ENCODE data around the gene CCDC51.

The CCDC51 gene

DNA sequence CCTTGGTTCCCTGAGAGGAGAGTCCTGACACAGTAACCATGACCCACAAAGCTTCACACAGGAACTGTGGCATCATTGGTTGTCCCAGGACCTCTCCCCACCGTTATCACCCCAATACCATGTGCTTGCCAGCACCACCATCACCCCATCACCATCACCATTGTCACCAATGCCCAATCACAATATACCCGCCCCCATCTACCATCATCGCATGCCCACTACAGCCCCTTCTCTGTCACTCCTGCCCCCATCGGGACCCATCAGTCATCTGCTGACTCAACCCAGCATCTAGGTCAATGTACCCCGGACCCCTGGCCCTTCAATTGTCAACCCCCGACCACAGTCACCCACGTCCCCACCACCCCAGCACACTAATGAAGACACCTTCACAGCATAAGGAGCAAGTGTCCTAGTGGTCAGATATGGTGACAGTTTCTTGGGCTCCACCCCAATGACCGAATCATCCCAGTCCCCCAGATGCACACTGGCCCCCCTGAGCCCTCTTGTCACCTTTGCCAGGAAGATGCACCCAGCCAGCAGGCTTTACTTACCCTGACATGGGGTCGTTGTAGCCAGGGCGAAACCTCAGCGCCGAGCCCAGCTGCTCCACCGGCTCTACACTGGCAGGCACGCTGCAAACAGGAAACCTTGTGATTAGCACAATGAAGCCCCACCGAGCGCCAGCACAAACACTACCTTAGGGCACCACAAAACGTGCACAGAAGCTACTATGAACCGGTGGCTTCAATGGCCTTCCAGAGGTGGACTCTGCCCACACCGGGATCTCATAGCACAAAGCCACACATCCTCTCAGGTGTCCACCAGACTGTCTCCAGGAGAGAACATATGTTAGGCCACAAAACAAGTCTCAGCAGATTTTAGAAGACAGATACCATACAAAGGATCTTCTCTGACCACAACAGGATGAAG lies 39.0 kb upstream of the CCDC51 start:
- TF ChIP-seq OSR1 (CRISPR knock-in tag; IDR thresholded peaks at IDR 0.05) (no peak), GLIS3 (CRISPR knock-in tag; IDR thresholded peaks at IDR 0.05) (no peak), TCF4 (CRISPR knock-in tag; IDR thresholded peaks at IDR 0.05; ENCODE audit: borderline replicate concordance) (no peak), ESRRG (CRISPR knock-in tag; IDR thresholded peaks at IDR 0.05) (no peak), PPARA (CRISPR knock-in tag; IDR thresholded peaks at IDR 0.05; ENCODE audit: borderline replicate concordance) (no peak), ZC3H10 (CRISPR knock-in tag; IDR thresholded peaks at IDR 0.05) (no peak)
- TF ChIP-seq, protein P1, sequence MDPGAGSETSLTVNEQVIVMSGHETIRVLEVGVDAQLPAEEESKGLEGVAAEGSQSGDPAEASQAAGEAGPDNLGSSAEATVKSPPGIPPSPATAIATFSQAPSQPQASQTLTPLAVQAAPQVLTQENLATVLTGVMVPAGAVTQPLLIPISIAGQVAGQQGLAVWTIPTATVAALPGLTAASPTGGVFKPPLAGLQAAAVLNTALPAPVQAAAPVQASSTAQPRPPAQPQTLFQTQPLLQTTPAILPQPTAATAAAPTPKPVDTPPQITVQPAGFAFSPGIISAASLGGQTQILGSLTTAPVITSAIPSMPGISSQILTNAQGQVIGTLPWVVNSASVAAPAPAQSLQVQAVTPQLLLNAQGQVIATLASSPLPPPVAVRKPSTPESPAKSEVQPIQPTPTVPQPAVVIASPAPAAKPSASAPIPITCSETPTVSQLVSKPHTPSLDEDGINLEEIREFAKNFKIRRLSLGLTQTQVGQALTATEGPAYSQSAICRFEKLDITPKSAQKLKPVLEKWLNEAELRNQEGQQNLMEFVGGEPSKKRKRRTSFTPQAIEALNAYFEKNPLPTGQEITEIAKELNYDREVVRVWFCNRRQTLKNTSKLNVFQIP (CRISPR knock-in tag; IDR thresholded peaks at IDR 0.05; ENCODE audit: borderline replicate concordance, low read depth): no peak
- TF ChIP-seq, protein P2, sequence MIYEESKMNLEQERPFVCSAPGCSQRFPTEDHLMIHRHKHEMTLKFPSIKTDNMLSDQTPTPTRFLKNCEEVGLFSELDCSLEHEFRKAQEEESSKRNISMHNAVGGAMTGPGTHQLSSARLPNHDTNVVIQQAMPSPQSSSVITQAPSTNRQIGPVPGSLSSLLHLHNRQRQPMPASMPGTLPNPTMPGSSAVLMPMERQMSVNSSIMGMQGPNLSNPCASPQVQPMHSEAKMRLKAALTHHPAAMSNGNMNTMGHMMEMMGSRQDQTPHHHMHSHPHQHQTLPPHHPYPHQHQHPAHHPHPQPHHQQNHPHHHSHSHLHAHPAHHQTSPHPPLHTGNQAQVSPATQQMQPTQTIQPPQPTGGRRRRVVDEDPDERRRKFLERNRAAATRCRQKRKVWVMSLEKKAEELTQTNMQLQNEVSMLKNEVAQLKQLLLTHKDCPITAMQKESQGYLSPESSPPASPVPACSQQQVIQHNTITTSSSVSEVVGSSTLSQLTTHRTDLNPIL (CRISPR knock-in tag; IDR thresholded peaks at IDR 0.05; ENCODE audit: low read depth): no peak
- ATAC-seq: no peak

DNA sequence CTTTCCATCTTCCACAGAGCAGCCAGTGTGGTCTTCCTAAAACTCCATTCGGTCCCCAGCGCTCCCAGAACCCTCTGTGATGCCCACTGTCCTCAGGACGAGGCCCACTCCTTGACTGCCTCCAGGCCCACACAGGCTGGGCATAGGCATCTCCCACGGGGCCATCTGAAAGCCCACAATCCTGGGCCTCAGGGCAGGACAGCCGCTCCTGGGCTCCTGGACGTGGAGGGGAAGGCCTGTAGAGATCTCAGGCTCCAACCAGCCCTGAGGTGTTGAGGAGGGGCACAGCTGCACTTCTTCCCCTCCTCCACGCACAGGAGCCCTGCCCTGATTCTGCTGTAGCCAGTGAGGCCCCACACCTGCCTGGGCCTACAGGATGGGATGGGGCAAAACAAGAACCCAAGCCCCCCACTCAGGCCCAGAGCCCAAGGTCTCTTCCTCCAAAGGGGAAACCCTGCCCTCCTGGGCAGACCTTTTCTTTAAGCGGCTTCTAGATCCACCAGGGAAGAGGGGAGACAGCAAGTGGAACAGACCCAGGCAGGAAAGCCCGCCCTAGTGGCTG lies 38.1 kb upstream of the CCDC51 start:
- no peak for ATAC-seq
- TF ChIP-seq ZNF565 (CRISPR knock-in tag; conservative IDR thresholded peaks at IDR 0.05; ENCODE audit: low read depth): no peak
- no peak for TF ChIP-seq ZFP3 (CRISPR knock-in tag; IDR thresholded peaks at IDR 0.05)
- TF ChIP-seq BACH2 (CRISPR knock-in tag; IDR thresholded peaks at IDR 0.05; ENCODE audit: borderline replicate concordance): no peak
- TF ChIP-seq PPARA (CRISPR knock-in tag; IDR thresholded peaks at IDR 0.05; ENCODE audit: borderline replicate concordance): no peak
- TF ChIP-seq, protein P3, sequence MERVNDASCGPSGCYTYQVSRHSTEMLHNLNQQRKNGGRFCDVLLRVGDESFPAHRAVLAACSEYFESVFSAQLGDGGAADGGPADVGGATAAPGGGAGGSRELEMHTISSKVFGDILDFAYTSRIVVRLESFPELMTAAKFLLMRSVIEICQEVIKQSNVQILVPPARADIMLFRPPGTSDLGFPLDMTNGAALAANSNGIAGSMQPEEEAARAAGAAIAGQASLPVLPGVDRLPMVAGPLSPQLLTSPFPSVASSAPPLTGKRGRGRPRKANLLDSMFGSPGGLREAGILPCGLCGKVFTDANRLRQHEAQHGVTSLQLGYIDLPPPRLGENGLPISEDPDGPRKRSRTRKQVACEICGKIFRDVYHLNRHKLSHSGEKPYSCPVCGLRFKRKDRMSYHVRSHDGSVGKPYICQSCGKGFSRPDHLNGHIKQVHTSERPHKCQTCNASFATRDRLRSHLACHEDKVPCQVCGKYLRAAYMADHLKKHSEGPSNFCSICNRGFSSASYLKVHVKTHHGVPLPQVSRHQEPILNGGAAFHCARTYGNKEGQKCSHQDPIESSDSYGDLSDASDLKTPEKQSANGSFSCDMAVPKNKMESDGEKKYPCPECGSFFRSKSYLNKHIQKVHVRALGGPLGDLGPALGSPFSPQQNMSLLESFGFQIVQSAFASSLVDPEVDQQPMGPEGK (CRISPR knock-in tag; IDR thresholded peaks at IDR 0.05; ENCODE audit: borderline replicate concordance): no peak
- no peak for TF ChIP-seq ZNF70 (CRISPR knock-in tag; IDR thresholded peaks at IDR 0.05)
- TF ChIP-seq, protein P4, sequence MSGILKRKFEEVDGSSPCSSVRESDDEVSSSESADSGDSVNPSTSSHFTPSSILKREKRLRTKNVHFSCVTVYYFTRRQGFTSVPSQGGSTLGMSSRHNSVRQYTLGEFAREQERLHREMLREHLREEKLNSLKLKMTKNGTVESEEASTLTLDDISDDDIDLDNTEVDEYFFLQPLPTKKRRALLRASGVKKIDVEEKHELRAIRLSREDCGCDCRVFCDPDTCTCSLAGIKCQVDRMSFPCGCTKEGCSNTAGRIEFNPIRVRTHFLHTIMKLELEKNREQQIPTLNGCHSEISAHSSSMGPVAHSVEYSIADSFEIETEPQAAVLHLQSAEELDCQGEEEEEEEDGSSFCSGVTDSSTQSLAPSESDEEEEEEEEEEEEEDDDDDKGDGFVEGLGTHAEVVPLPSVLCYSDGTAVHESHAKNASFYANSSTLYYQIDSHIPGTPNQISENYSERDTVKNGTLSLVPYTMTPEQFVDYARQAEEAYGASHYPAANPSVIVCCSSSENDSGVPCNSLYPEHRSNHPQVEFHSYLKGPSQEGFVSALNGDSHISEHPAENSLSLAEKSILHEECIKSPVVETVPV (CRISPR knock-in tag; IDR thresholded peaks at IDR 0.05): no peak
- no peak for TF ChIP-seq ZC3H10 (CRISPR knock-in tag; IDR thresholded peaks at IDR 0.05)
- TF ChIP-seq TCF4 (CRISPR knock-in tag; IDR thresholded peaks at IDR 0.05; ENCODE audit: borderline replicate concordance): no peak
- TF ChIP-seq ZNF8 (CRISPR knock-in tag; IDR thresholded peaks at IDR 0.05): no peak
- no peak for TF ChIP-seq RARB (CRISPR knock-in tag; IDR thresholded peaks at IDR 0.05)
- no peak for TF ChIP-seq GLIS3 (CRISPR knock-in tag; IDR thresholded peaks at IDR 0.05)
- TF ChIP-seq OSR1 (CRISPR knock-in tag; IDR thresholded peaks at IDR 0.05): no peak
- no peak for TF ChIP-seq ESRRG (CRISPR knock-in tag; IDR thresholded peaks at IDR 0.05)
- no peak for TF ChIP-seq ISL1 (CRISPR knock-in tag; IDR thresholded peaks at IDR 0.05)
- TF ChIP-seq TOX (CRISPR knock-in tag; IDR thresholded peaks at IDR 0.05; ENCODE audit: borderline replicate concordance): no peak
- TF ChIP-seq SNAI2 (CRISPR knock-in tag; IDR thresholded peaks at IDR 0.05): no peak

DNA sequence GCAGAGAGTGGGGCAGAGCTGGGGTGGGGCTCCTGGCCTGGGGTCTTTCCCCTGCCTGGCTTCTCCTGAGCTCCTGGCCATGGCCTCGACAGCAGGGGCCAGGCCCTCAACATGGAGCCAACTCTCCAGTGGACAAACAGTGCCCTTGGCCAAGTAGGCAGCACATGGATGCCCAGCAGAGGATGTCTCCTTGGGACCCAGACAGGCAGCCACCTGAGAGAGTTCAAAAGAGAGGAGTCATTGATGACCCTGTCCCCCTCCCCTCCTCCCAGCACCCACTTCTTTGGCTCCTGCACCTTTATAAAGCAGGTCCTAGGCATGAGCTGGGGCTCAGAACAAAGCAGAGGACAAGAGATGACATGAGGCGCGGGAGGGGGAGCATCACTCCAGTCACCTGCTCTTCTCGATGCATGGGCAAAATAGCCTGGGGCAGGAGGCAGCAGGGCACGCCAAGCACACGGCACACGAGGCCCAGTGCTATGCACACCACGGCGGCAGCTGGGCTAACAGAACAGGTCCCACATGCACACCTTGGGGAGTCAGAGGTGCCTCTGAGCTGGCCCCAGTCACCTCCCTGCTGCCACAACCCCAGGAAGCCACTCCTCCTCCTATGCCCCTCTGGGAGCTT lies 36.6 kb upstream of the CCDC51 start:
- ATAC-seq: no peak
- TF ChIP-seq CSDC2 (CRISPR knock-in tag; IDR thresholded peaks at IDR 0.05): no peak
- TF ChIP-seq ESRRG (CRISPR knock-in tag; IDR thresholded peaks at IDR 0.05): no peak
- TF ChIP-seq GLIS3 (CRISPR knock-in tag; IDR thresholded peaks at IDR 0.05): no peak
- TF ChIP-seq, protein P2 (CRISPR knock-in tag; IDR thresholded peaks at IDR 0.05; ENCODE audit: low read depth): no peak
- TF ChIP-seq TCF4 (CRISPR knock-in tag; IDR thresholded peaks at IDR 0.05; ENCODE audit: borderline replicate concordance): no peak
- TF ChIP-seq SNAI2 (CRISPR knock-in tag; IDR thresholded peaks at IDR 0.05): no peak
- TF ChIP-seq BACH2 (CRISPR knock-in tag; IDR thresholded peaks at IDR 0.05; ENCODE audit: borderline replicate concordance): no peak
- TF ChIP-seq, protein P3 (CRISPR knock-in tag; IDR thresholded peaks at IDR 0.05; ENCODE audit: borderline replicate concordance): no peak
- no peak for TF ChIP-seq OSR1 (CRISPR knock-in tag; IDR thresholded peaks at IDR 0.05)
- TF ChIP-seq, protein P1 (CRISPR knock-in tag; IDR thresholded peaks at IDR 0.05; ENCODE audit: borderline replicate concordance, low read depth): no peak
- TF ChIP-seq ZNF70 (CRISPR knock-in tag; IDR thresholded peaks at IDR 0.05): no peak
- no peak for TF ChIP-seq ZNF565 (CRISPR knock-in tag; conservative IDR thresholded peaks at IDR 0.05; ENCODE audit: low read depth)
- no peak for TF ChIP-seq ISL1 (CRISPR knock-in tag; IDR thresholded peaks at IDR 0.05)
- no peak for TF ChIP-seq TOX (CRISPR knock-in tag; IDR thresholded peaks at IDR 0.05; ENCODE audit: borderline replicate concordance)

Data from SK-N-SH treated with all-trans-retinoic acid at 6 μM for 48 hours (cell line).